GM03348 (cell line): ENCODE results near the gene FRY.
A peak's percentile ranks its signal among the peaks of the same experiment; 100 is the strongest.
"Not testable (repeated sequence)": the region's sequence is repeated elsewhere in the genome, so short reads cannot be mapped to it uniquely, and the experiment has no call there.

Experiments used
- DNase-seq: peaks from one replicate; pipeline ENCODE4 v3.0.0; 2012; ENCODE audit warnings: low spot score

Gene FRY

GRCh38 chr13:32041429-32041828, 9.9 kb downstream of the FRY start:
- DNase-seq: no peak

GRCh38 chr13:32042551-32042950, 11.0 kb downstream of the FRY start:
- DNase-seq: no peak

GRCh38 chr13:32044446-32044845, 12.9 kb downstream of the FRY start:
- no peak for DNase-seq

- DNase-seq: no peak
These were observed 14.0 kb downstream of the FRY start for GRCh38 chr13:32045537-32045936.

- peak; percentile 26 for DNase-seq
These were observed 14.6 kb downstream of the FRY start for GRCh38 chr13:32045982-32046785.

- DNase-seq: no peak
These were observed 15.5 kb downstream of the FRY start for GRCh38 chr13:32047088-32047487.

- no peak for DNase-seq
These were observed 16.2 kb downstream of the FRY start for GRCh38 chr13:32047793-32048192.

GRCh38 chr13:32048816-32049215, 17.2 kb downstream of the FRY start:
- no peak for DNase-seq

- no peak for DNase-seq
These were observed 19.6 kb downstream of the FRY start for GRCh38 chr13:32051156-32051555.

- no peak for DNase-seq
These were observed 24.7 kb downstream of the FRY start for GRCh38 chr13:32056316-32056715.

- not testable (repeated sequence) for DNase-seq
These were observed 25.8 kb downstream of the FRY start for GRCh38 chr13:32057325-32057724.

GRCh38 chr13:32059511-32059984, 28.0 kb downstream of the FRY start:
- DNase-seq: no peak

- no peak for DNase-seq
These were observed 28.9 kb downstream of the FRY start for GRCh38 chr13:32060401-32060878.

- no peak for DNase-seq
These were observed 32.2 kb downstream of the FRY start for GRCh38 chr13:32063619-32064233.

- DNase-seq: no peak
These were observed 35.8 kb downstream of the FRY start for GRCh38 chr13:32067149-32067961.

GRCh38 chr13:32068255-32068654, 36.7 kb downstream of the FRY start:
- no peak for DNase-seq

- DNase-seq: no peak
These were observed 41.7 kb downstream of the FRY start for GRCh38 chr13:32073180-32073864.

- no peak for DNase-seq
These were observed 43.7 kb downstream of the FRY start for GRCh38 chr13:32075170-32075851.

- no peak for DNase-seq
These were observed 48.0 kb downstream of the FRY start for GRCh38 chr13:32079587-32079986.

- no peak for DNase-seq
These were observed 48.8 kb downstream of the FRY start for GRCh38 chr13:32080328-32080744.

GRCh38 chr13:32081591-32081990, 50.0 kb downstream of the FRY start:
- no peak for DNase-seq
